Urinary bladder (tissue), 4 donors: ENCODE results near the gene HYCC1. TPM values are rescaled to one million over a fixed set of nuclear protein-coding genes. Genes with fewer than 3 reads are reported as not detected.
"Not testable (repeated sequence)": the region's sequence is repeated elsewhere in the genome, so short reads cannot be mapped to it uniquely, and the experiment has no call there.

Experiments
- DNase-seq: peaks from one replicate; pipeline ENCODE4 v3.0.0-alpha.2; 2015; ENCODE audit errors: extremely low spot score
- H3K27ac ChIP-seq: one replicate; pipeline ENCODE4 v1.5.1; 2013; ENCODE audit warnings: low read depth, mild to moderate bottlenecking, moderate library complexity
- H3K36me3 ChIP-seq: one replicate; pipeline ENCODE4 v1.6.1; 2013; ENCODE audit warnings: mild to moderate bottlenecking, moderate library complexity; ENCODE audit not compliant: insufficient read depth
- H3K4me1 ChIP-seq: one replicate; pipeline ENCODE4 v1.6.1; 2013; ENCODE audit warnings: mild to moderate bottlenecking, moderate library complexity; ENCODE audit not compliant: insufficient read depth
- H3K4me3 ChIP-seq: one replicate; pipeline ENCODE4 v1.5.1; 2013; ENCODE audit warnings: low read depth, low read length
- WGBS: extraction: QIAGEN DNeasy Blood & Tissue Kit; methylation state at CpG from one replicate; pipeline ENCODE4 v1.1.7; 2013; 5-methylcytosine and 5-hydroxymethylcytosine counted together
- polyA plus RNA-seq: library from polyadenylated mRNA; stranded (reverse); fragments of 200-250 nt; gene quantifications from one replicate; pipeline ENCODE4 v1.2.3, GENCODE V29; 2013
- total RNA-seq: library from RNA; depleted of rRNA; stranded (reverse); fragments of >200 nt; gene quantifications from one replicate; pipeline ENCODE4 v1.2.3, GENCODE V29; 2014
- donor health status: healthy with polysubstance abuse.
- donor health status: healthy.

Gene HYCC1
- 79.1 TPM for total RNA-seq
- polyA plus RNA-seq: 19.4 TPM

- peak; percentile 96 for DNase-seq
- WGBS: 1% methylated on average over 61 of the region's 61 CpGs
- H3K27ac ChIP-seq: peak within 1 kb of the TSS; percentile 45
- H3K36me3 ChIP-seq: no peaks in the 10 kb centered on the region
- H3K4me1 ChIP-seq: no peaks in the 10 kb centered on the region
- H3K4me3 ChIP-seq: peak within 1 kb of the TSS; percentile 91
These were observed at the start of gene HYCC1 for GRCh38 chr7:23013715-23014649. HYCC1 (minus strand) TSS chr7:23014130; CDS start chr7:22991111, 23,019 bp downstream.

GRCh38 chr7:23062452-23062851 lies 48.5 kb upstream of the HYCC1 start:
- H3K4me3 ChIP-seq: no peak overlapping the region
- DNase-seq: no peak
- no peaks in the 10 kb centered on the region for H3K36me3 ChIP-seq
- no peak overlapping the region for H3K27ac ChIP-seq
- H3K4me1 ChIP-seq: no peaks in the 10 kb centered on the region
- 83% methylated on average over 7 of the region's 7 CpGs for WGBS

- Histone ChIP-seq H3K27ac (no peak overlapping the region), H3K4me3 (no peak overlapping the region), H3K4me1 (no peaks in the 10 kb centered on the region), H3K36me3 (no peaks in the 10 kb centered on the region)
- WGBS: 75% methylated on average over 6 of the region's 6 CpGs
- DNase-seq: no peak
These were observed 47.4 kb upstream of the HYCC1 start for GRCh38 chr7:23061327-23061726.

- H3K4me3 ChIP-seq: no peak overlapping the region
- no peak overlapping the region for H3K27ac ChIP-seq
- DNase-seq: no peak
- no peaks in the 10 kb centered on the region for H3K4me1 ChIP-seq
- 33% methylated on average over 6 of the region's 6 CpGs for WGBS
- no peaks in the 10 kb centered on the region for H3K36me3 ChIP-seq
These were observed 44.6 kb upstream of the HYCC1 start for GRCh38 chr7:23058408-23059096.

GRCh38 chr7:23055582-23056178 lies 41.8 kb upstream of the HYCC1 start:
- Histone ChIP-seq H3K4me3 (no peak overlapping the region), H3K4me1 (no peaks in the 10 kb centered on the region), H3K36me3 (no peaks in the 10 kb centered on the region), H3K27ac (no peak overlapping the region)
- 3% methylated on average over 2 of the region's 2 CpGs for WGBS
- no peak for DNase-seq

GRCh38 chr7:23051124-23051485 lies 37.2 kb upstream of the HYCC1 start:
- DNase-seq, H3K27ac ChIP-seq: not testable (repeated sequence)
- WGBS: 80% methylated on average over 3 of the region's 3 CpGs

GRCh38 chr7:23046336-23046735 lies 32.4 kb upstream of the HYCC1 start:
- WGBS: 93% methylated on average over 20 of the region's 29 CpGs
- not testable (repeated sequence) for H3K4me3 ChIP-seq, H3K4me1 ChIP-seq, DNase-seq, H3K27ac ChIP-seq, H3K36me3 ChIP-seq

More at GRCh38 chr7:23051124-23051485, 37.2 kb upstream of the HYCC1 start:
- H3K4me3 ChIP-seq, H3K36me3 ChIP-seq, H3K4me1 ChIP-seq: not testable (repeated sequence)

GRCh38 chr7:23045086-23045485 lies 31.2 kb upstream of the HYCC1 start:
- not testable (repeated sequence) for H3K36me3 ChIP-seq, H3K4me1 ChIP-seq, DNase-seq, H3K27ac ChIP-seq, H3K4me3 ChIP-seq
- 92% methylated on average over 4 of the region's 6 CpGs for WGBS

GRCh38 chr7:23044581-23044980 lies 30.7 kb upstream of the HYCC1 start:
- no peak overlapping the region for H3K27ac ChIP-seq
- DNase-seq: no peak
- H3K4me1 ChIP-seq: no peaks in the 10 kb centered on the region
- no peaks in the 10 kb centered on the region for H3K36me3 ChIP-seq
- H3K4me3 ChIP-seq: no peak overlapping the region
- WGBS: 81% methylated on average over 3 of the region's 3 CpGs

- H3K36me3 ChIP-seq: no peaks in the 10 kb centered on the region
- no peak overlapping the region for H3K4me3 ChIP-seq
- no peak overlapping the region for H3K27ac ChIP-seq
- no peak for DNase-seq
- no peaks in the 10 kb centered on the region for H3K4me1 ChIP-seq
- 92% methylated on average over 2 of the region's 2 CpGs for WGBS
These were observed 29.5 kb upstream of the HYCC1 start for GRCh38 chr7:23043441-23043840.

GRCh38 chr7:23039674-23040073 lies 25.7 kb upstream of the HYCC1 start:
- not testable (repeated sequence) for H3K4me1 ChIP-seq, H3K4me3 ChIP-seq, H3K36me3 ChIP-seq, DNase-seq, H3K27ac ChIP-seq
- WGBS: 67% methylated on average over 2 of the region's 4 CpGs

- H3K4me1 ChIP-seq, H3K36me3 ChIP-seq, H3K27ac ChIP-seq, H3K4me3 ChIP-seq, DNase-seq: not testable (repeated sequence)
- 84% methylated on average over 27 of the region's 34 CpGs for WGBS
These were observed 21.8 kb upstream of the HYCC1 start for GRCh38 chr7:23035542-23036371.

- Histone ChIP-seq H3K36me3 (no peaks in the 10 kb centered on the region), H3K4me3 (no peak overlapping the region), H3K4me1 (no peaks in the 10 kb centered on the region), H3K27ac (no peak overlapping the region)
- no peak for DNase-seq
- WGBS: 92% methylated on average over 1 of the region's 1 CpG
These were observed 13.3 kb upstream of the HYCC1 start for GRCh38 chr7:23027261-23027660.
